GDM1 (cell line): ENCODE results near the gene FAM193B.
A peak's percentile ranks its signal among the peaks of the same experiment; 100 is the strongest.
"Not testable (repeated sequence)": the region's sequence is repeated elsewhere in the genome, so short reads cannot be mapped to it uniquely, and the experiment has no call there.

ENCODE experiments used
- DNase-seq: peaks from one replicate; lab custom pipeline; 2025; lab: John Stamatoyannopoulos, UW

The FAM193B gene

DNA sequence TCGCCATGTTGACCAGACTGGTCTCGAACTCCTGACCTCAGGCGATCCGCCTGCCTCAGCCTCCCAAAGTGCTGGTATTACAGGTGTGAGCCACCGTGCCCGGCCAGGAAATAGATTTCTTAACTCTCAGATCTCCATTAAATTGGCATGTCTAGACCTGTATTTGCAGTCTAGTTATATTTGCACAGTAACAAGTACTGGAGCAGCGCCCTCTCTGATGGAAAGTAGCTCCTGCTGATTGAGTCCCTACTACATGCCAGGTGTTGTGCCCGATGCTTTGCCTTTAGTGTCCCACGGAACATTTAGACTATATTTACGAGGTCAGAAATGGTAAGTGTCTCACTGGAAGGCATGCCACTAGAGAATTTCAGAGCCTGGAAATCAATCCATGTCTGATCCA lies 21.8 kb upstream of the FAM193B start:
- no peak for DNase-seq

- DNase-seq, result no peak
Observed at GRCh38 chr5:177575488-177575887, 21.1 kb upstream of the FAM193B start.

DNA sequence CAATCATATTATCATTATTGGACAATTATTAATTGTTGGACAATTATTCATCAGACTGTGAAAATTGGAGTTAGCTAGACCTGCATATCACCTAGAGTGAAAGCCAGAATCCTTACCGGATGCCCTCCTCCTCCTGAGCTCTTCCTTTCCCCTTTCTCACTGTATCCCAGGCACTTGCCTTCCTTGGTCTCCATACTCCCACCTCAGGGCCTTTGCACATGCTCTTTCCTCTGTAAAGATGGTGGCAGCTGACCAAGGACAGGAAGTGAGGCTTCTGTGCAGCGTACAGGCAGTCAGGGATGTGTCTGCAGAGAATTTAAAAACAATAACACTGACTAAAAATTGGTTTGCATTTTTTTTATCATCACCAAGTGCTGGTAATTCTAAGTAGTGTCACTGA lies 15.5 kb upstream of the FAM193B start:
- no peak for DNase-seq

- no peak for DNase-seq
Observed at GRCh38 chr5:177568326-177568725, 14.0 kb upstream of the FAM193B start.

- DNase-seq, result no peak
Observed at GRCh38 chr5:177565046-177565445, 10.7 kb upstream of the FAM193B start.

- not testable (repeated sequence) for DNase-seq
Observed at GRCh38 chr5:177559446-177559941, 5.1 kb upstream of the FAM193B start.

- DNase-seq, result no peak
Observed at GRCh38 chr5:177557796-177558195, 3.4 kb upstream of the FAM193B start.

DNA sequence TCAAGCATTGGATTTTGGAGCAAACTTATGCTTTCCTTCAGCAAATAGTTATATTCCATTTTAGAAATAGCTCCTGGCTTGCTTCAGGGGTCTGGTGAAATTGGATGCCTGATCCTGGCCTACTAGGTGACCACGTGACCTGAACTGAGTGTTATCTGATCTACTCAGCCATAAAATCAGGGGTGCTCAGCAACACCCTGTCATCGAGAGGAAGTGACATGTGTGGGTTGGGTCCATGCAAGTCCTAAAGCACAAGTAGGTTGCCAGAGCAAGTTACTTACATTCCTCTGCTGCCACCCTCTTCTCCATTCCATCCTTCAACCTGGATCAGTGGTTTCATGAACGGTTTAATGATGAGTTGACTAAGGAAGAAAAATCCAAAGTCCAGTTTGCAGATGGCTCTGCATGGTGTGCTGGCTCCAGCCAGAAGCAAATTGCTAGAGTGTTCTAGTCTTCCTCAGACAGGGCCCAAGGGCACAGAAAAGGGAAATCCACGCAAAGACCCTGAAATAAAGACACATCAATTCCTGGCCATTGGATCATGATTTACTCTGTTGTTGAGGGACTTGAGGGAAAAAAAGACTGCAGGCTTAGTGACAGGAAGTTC lies 2.8 kb upstream of the FAM193B start:
- no peak for DNase-seq

DNA sequence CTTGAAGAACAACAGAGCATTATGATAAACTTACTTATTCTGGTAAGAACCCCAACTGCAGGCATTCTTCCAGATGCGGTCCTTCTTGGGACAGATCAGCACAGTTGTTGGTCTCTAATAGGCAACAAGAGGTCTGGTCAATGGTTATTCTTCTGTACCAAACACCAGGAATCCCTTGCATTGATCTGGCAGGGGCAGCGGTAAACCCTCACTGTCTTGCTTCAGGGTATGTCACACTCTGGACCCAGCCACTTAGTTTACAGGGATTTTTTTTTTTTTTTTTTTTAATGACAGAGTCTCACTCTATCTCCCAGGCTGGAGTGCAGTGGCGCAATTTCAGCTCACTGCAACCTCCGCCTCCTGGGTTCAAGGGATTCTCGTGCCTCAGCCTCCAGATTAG lies 1.3 kb upstream of the FAM193B start:
- DNase-seq, result no peak

DNA sequence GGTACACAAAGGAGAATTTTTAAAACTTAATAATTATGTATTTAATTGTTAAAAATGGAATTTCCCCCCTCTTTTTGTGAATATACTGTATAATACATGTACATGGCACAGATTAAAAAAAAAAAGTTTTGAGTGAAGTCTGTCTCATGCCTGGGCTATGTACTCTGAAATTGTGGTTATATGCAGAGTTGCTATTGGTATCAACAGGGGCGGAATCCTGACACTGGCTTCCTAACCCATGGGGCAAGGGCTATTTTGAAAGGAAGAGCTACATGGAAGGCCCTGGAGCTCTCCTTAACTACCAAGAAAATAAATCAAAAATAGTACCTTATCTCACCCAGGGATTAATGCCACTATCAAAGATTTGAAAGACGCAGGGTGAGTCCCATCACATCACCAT lies 865 bp upstream of the FAM193B start:
- DNase-seq, result no peak

DNA sequence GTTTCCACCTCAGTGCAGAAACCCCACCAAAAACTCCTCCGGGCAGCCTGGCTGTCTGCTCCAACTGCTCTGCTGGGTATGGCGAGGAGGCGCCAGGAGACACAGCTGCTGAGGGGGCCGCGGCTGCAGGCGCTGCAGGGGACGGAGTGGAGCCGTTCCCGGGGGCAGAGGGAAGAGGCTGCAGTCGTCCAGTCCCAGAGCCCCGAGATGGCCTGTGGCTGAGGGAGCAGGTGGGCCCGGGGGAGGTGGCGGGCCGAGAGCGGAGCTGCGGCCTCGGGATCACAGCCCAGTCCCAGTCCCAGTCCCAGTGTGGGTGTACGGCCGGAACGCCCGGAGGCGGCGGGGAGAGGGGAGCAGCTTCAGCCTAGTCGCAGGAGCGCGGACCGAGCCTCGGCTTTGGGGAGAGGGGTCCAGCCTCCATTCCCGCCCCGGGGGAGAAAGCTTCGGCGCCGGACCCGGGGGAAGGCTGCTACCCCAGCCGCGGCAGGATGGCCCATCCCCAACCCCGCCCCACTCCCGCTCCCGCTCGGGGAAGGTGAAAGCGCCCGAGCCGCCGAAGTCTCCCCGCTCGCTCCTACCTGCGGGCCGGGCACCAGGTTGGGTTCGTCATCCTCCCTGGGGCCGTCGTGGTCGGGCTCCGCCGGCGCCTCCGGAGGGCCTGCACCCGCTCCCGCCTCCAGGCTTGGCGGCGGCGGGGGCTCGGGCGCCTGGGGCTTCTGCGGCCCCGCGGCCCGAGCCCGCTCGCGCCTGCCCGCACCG lies 513 bp downstream of the FAM193B start:
- DNase-seq, result peak; percentile 27

DNA sequence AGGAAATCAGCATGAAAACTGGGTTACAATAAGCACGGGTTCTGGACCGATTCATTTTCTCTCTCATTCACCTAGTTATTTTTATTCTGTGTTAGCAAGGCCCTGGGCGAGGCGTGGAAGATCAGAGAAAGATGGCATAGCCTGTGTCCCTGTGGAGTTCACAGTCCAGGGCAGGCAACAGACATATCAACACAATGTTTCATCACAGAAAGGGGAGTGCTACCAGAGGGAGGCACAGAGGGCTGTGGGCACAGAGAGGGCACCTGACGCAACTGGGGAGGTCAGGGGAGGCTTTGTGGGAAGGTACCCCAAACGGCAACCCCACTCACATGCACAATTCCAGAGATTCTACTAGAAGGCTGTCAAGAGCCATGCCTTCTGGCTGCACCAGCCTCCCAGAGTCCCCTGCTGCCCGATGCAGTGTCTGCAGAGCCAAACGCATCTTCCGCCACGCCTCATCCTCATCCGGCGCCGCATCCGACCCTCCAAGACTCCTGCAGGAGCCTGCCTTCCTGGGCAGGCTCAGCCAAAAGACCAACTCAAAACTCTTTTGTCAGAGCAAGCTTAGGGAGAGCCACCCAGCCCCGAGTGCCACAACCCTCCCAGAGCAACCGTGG lies 1.4 kb downstream of the FAM193B start:
- DNase-seq, result no peak

DNA sequence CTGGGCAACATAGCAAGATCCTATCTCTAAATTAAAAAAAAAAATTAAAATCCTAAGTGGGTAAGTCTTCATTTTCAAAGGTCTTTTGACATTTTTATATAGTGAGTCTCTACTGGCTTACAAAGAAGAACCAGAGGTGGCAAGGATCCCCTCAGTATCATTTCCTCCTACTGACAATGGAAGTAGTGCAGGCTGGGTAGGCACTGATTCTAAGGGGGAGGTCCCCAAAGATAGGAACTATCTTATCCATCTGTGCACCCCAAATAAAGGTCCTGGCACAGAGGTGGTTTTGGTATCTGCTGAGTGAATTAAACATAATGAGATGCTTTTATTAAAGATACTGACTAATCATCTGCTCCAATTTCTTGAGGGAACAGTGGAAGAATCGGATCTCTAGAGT lies 4.2 kb downstream of the FAM193B start:
- no peak for DNase-seq

DNA sequence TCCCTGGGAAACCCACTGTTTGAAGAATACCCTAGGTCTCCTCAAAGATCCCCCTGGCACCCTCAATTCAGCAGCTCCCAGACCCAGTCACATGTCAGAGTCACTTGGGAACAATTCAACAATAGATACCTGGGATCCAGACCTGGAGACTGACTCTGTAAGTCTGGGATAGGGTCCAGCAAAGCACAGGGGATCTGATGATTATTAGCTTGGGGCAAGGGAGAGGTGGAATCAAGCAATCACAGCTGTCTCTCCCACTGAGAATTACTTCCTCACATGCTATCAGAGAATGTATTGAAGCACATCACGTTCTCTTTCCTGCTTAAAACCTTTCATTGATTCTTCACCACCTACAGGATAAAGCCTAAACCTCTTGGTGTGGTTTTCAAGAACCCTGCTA lies 5.9 kb downstream of the FAM193B start:
- DNase-seq, result no peak

GRCh38 chr5:177547736-177548135 lies 6.6 kb downstream of the FAM193B start:
- DNase-seq, result no peak

DNA sequence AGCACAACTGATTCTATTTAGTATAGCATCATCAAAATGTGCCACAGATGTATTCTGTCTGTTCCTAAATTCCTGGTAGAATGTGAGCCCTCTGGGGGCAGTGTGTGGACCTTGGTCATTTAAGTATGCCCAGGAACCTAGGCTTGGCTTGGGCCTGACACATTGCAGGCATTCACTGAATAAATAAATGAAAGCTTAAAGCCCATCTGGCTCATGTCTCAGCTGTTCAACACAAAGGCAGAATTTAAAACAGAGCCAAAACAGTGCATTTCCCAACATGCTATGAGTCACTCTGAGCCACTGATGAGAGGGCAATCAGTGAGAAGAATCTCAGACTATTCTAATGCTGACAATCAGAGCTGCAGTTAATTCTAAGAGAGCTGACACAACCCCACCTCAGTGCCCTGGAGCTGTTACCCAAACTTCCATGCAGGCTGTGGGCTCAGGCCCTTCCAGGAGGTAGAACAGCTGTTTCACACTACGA lies 8.1 kb downstream of the FAM193B start:
- DNase-seq, result no peak

DNA sequence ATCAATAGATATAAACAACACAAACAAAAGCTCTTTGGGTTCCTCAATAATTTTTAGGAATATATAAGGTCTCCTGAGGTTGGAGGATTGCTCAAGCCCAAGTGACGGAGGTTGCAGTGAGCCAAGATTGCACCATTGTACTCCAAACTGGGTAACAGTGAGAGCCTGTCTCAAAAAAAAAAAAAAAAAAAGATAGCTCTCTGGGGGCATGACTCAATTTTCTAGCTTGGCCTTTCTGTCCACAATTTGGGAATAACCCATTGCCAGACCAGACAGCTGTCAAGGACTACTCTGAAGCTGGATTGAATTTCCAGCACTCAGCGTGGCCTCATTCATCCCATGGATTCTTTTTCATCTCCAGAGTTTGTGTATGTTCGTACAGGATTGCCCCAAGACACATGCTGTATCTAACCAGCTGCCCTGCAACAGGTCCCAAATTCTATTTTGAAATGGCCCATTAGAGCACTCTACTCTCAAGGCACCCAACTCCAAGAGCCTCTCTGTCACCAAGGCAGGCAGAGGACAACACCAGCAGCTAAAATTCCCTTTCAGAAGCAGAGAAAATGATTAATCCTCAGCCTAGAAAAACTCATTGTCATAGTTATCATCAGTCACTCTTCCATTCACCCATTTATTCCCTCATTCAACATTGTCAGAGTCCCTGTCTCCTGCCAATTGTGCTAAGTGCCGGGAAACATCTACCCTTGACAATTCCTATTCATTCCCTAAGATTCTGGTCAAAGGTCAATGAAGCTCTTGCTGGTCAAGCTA lies 8.7 kb downstream of the FAM193B start:
- DNase-seq, result no peak

DNA sequence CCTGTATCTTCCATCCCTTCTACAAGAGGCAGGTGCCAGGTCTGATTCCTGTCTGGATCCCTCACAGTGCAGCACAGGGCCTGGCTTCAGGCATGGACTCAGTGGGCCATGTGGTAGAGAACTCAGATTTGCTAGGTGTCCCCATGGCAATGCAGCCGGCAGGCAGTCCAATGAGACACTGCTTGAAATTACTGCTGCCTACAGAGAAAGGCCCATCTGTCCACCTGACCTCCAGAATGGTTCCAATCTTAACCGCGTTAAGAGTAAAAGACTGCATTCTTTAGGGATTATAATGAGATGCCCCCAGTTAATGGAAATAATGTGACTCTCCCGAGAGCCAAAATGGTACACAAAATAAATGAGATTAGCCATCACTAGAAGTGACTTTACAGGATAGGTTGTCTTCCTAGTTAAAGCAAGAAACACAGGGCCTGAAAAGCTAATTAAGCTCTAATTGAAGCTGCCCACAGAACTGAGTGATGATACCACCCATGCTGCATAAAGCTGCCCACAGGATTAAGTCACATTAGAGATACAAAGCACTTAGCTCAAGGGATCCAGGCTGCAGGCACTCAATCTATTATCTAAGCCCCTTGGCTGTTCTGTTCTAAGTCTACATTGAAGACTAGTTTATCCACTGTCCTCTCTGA lies 11.4 kb downstream of the FAM193B start:
- no peak for DNase-seq

DNA sequence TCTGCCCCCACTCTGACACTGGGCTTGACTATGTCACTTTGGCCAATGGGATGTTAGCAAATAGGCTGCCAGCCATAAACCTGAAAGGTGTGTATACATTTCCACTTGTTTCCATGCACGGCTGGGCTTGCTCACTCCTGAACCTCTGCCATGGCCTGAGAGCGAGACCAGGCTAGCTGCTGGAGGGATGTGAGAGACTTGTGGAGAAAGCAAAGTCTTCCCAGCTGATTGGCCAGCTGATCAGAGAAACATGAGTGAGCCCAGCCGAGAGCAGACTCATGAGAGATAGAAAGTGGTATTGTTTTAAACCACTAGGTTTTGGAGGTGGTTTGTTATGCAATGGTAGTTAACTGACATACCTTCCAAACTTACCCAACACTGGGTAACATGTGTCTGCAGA lies 13.9 kb downstream of the FAM193B start:
- DNase-seq, result no peak

DNA sequence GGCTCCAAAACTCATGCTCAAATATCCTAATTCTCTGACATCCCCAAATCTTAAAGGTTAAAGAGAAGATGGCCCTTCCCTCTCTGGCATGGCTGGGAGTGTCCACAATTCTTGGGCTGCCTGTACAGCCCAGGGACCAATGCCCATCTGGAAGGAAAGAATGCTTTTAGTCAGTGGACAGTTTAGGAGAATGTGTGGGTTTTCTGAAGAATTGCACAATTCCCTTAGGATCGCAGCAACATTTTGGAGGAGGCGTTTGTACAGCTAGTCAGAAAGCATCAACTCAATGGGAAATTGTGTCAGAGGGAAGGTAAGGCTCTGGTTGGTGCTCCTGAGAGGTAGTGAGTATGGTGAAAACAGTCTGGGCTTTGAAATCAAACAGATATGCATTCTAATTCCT lies 15.0 kb downstream of the FAM193B start:
- DNase-seq, result no peak

GRCh38 chr5:177538876-177539275 lies 15.5 kb downstream of the FAM193B start:
- DNase-seq, result no peak
